Endothelial cell of umbilical vein (primary cell): ENCODE data around the gene ZC3HAV1L.

Experiments
- CTCF ChIP-seq, 2 donors: IDR thresholded peaks; 1 replicate in 1 of 2; 2 replicates in 1 of 2; pipeline ENCODE4 v1.5.1; 2011; ENCODE audit warnings: low read length in 2 of 2, mild to moderate bottlenecking in 2 of 2, moderate library complexity in 2 of 2, control low read depth in 1 of 2, inconsistent platforms in 1 of 2, low read depth in 1 of 2; ENCODE audit not compliant: insufficient read depth in 1 of 2; ENCODE audit errors: extremely low read depth in 1 of 2
- MYC ChIP-seq: IDR thresholded peaks from one replicate; pipeline ENCODE4 v1.6.1; 2011; ENCODE audit warnings: mild to moderate bottlenecking, low read depth, low read length
- POLR2A ChIP-seq: IDR thresholded peaks from 2 replicates; pipeline ENCODE4 v1.6.1; 2012; ENCODE audit warnings: low read depth, mild to moderate bottlenecking, control low read depth, low read length

- TF ChIP-seq MYC, result no peak
- TF ChIP-seq CTCF (IDR thresholded peaks at IDR 0.05; ENCODE audit: extremely low read depth in 1 of 2, insufficient read depth in 1 of 2, low read depth in 1 of 2, low read length in 2 of 2), result no peak
- TF ChIP-seq POLR2A, result no peak
These were observed 9.3 kb upstream of the ZC3HAV1L start for GRCh38 chr7:139044813-139045794.
